GM23338 (cell line): ENCODE results near the gene RAB4A. TPM values are rescaled to one million over a fixed set of nuclear protein-coding genes. Genes with fewer than 3 reads are reported as not detected.
A peak's percentile ranks its signal among the peaks of the same experiment; 100 is the strongest.

ENCODE experiments used
- ATAC-seq: fragments of 200-7000 bp; cut with Tn5 transposase; 3 replicates; pipeline ENCODE4 v1.9.1; 2020
- DNase-seq: peaks from one replicate; pipeline ENCODE4 v3.0.0-alpha.2; 2015; ENCODE audit warnings: low spot score
- H2AFZ ChIP-seq: fragments of 200-600 bp; sonication (generic); 2 replicates; pipeline ENCODE4 v1.8.0; 2016; ENCODE audit warnings: antibody characterized with exemption, mild to moderate bottlenecking, moderate library complexity
- H3F3A ChIP-seq: fragments of 200-600 bp; sonication (generic); replicated peaks from 2 replicates; pipeline ENCODE4 v1.8.0; 2017; ENCODE audit warnings: antibody characterized with exemption, mixed run types, low read depth
- H3K27ac ChIP-seq: fragments of 200-600 bp; sonication (generic); 2 replicates; pipeline ENCODE4 v1.6.1; 2016; ENCODE audit warnings: low read depth
- H3K27me3 ChIP-seq: fragments of 200-600 bp; sonication (generic); 2 replicates; pipeline ENCODE4 v1.8.0; 2016; ENCODE audit warnings: mild to moderate bottlenecking, mixed run types, moderate library complexity; ENCODE audit not compliant: insufficient read depth
- H3K36me3 ChIP-seq: fragments of 200-600 bp; sonication (generic); 2 replicates; pipeline ENCODE4 v1.8.0; 2016; ENCODE audit warnings: mild to moderate bottlenecking; ENCODE audit not compliant: insufficient read depth
- H3K4me1 ChIP-seq: fragments of 200-600 bp; sonication (generic); 2 replicates; pipeline ENCODE4 v1.8.0; 2016; ENCODE audit warnings: mild to moderate bottlenecking, moderate library complexity; ENCODE audit not compliant: insufficient read depth
- H3K4me2 ChIP-seq: fragments of 200-600 bp; sonication (generic); 2 replicates; pipeline ENCODE4 v1.7.1; 2017; ENCODE audit warnings: mixed run types
- H3K4me3 ChIP-seq: fragments of 200-600 bp; sonication (generic); 2 replicates; pipeline ENCODE4 v1.6.1; 2016; ENCODE audit warnings: mixed run types
- H3K79me2 ChIP-seq: fragments of 200-600 bp; sonication (generic); replicated peaks from 2 replicates; pipeline ENCODE4 v1.8.0; 2017; ENCODE audit warnings: mild to moderate bottlenecking; ENCODE audit not compliant: insufficient read depth
- H3K9me2 ChIP-seq: fragments of 200-600 bp; sonication (generic); 2 replicates; pipeline ENCODE4 v1.8.0; 2017; ENCODE audit not compliant: insufficient read depth
- H4K20me1 ChIP-seq: fragments of 200-600 bp; sonication (generic); replicated peaks from 2 replicates; pipeline ENCODE4 v1.8.0; 2017; ENCODE audit warnings: mild to moderate bottlenecking; ENCODE audit not compliant: insufficient read depth
- H3K27ac Mint-ChIP-seq: 2 replicates; pipeline ENCODE4 v1.8.0; 2020; ENCODE audit warnings: inconsistent platforms, mild to moderate bottlenecking, moderate library complexity, mixed read lengths
- H3K27me3 Mint-ChIP-seq: 3 replicates; pipeline ENCODE4 v1.8.0; 2022; ENCODE audit warnings: low read depth, mild to moderate bottlenecking, moderate library complexity, mixed read lengths, inconsistent platforms; ENCODE audit not compliant: insufficient read depth, poor library complexity
- H3K36me3 Mint-ChIP-seq: 3 replicates; pipeline ENCODE4 v1.8.0; 2021; ENCODE audit warnings: low read depth, mild to moderate bottlenecking, inconsistent platforms, moderate library complexity, mixed read lengths
- H3K4me1 Mint-ChIP-seq: 3 replicates; pipeline ENCODE4 v1.8.0; 2020; ENCODE audit warnings: mild to moderate bottlenecking, inconsistent platforms, mixed read lengths
- H3K4me3 Mint-ChIP-seq: 3 replicates; pipeline ENCODE4 v1.8.0; 2021; ENCODE audit warnings: moderate library complexity, mild to moderate bottlenecking, inconsistent platforms, mixed read lengths
- H3K9me3 Mint-ChIP-seq: 3 replicates; pipeline ENCODE4 v1.8.0; 2020; ENCODE audit warnings: moderate library complexity, mild to moderate bottlenecking, inconsistent platforms, mixed read lengths
- EZH2 ChIP-seq: fragments of 200-600 bp; sonication (generic); IDR thresholded peaks from one replicate; pipeline ENCODE4 v1.8.0; 2017; ENCODE audit warnings: antibody characterized with exemption, mild to moderate bottlenecking, low read depth; ENCODE audit not compliant: unreplicated experiment
- NANOG ChIP-seq: IDR thresholded peaks from 2 replicates; pipeline ENCODE4 v1.6.1; 2016; ENCODE audit warnings: antibody characterized with exemption, borderline replicate concordance
- polyA plus RNA-seq: library from polyadenylated mRNA; unstranded; fragments of >200 nt; fragmentation: Nextera tagmentation; extraction: Ambion mirVana; gene quantifications from 2 replicates; pipeline ENCODE4 v1.2.1, GENCODE V29; 2016
- total RNA-seq: library from RNA; depleted of rRNA; stranded (reverse); fragments of >200 nt; shearing (Covaris generic); gene quantifications from 2 replicates; pipeline ENCODE4 v1.2.3, GENCODE V29; 2014
- TF ChIP-seq, protein P1 (sequence below): IDR thresholded peaks from 2 replicates; pipeline ENCODE4 v1.6.1; 2016; ENCODE audit warnings: antibody characterized with exemption
- TF ChIP-seq, protein P2 (sequence below), 2 experiments: fragments of 200-600 bp in 1 of 2; sonication (generic) in 1 of 2; conservative IDR thresholded peaks; 2 replicates each; pipeline versions ENCODE4 v1.5.1 to v1.6.1; 2016 to 2017; ENCODE audit warnings: antibody characterized with exemption in 2 of 2, low read depth in 2 of 2, mild to moderate bottlenecking in 2 of 2, moderate library complexity in 1 of 2
- TF ChIP-seq, protein P3 (sequence below): fragments of 250-450 bp; sonication (Bioruptor Pico); IDR thresholded peaks from 2 replicates; pipeline ENCODE4 v1.5.0; 2020; ENCODE audit warnings: mild to moderate bottlenecking, moderate library complexity

RAB4A gene
- total and polyA plus RNA-seq, 2 experiments from 2014 or later: 37.5 to 50.8 TPM

DNA sequence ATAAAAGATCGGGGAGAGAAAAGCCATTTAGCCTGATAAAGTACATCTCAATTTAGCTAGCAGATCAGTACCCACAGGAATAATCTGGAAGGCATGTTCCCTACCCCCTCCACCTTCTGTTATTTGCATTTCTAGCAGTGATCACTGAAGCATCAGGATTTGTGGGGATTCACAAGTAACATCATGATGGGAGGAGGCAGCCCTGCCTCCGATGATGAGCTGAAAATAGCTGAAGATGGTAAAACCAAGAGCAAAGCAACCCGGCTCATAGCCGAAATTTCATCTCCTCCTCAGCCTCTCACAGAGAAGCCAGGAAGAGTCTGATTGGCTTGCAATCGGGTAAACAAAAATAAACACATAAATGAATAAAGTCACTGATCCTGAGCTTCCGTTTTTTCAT lies 69.6 kb downstream of the RAB4A start:
- H3K4me1 Mint-ChIP-seq: peaks cover 20% of the 10 kb centered on the region
- peaks cover 47% of the 10 kb centered on the region for H3K79me2 ChIP-seq

More for the DNA sequence above, 69.6 kb downstream of the RAB4A start:
- no peak overlapping the region for H2AFZ ChIP-seq
- no peak overlapping the region for H3K27ac ChIP-seq
- H3K4me1 ChIP-seq: peaks cover 19% of the 10 kb centered on the region
- H3K27ac Mint-ChIP-seq: no peak overlapping the region
- DNase-seq: no peak
- H4K20me1 ChIP-seq: peaks cover 5% of the 10 kb centered on the region; the same call in 1 of the 2 replicates
- H3K36me3 Mint-ChIP-seq: peaks cover 3% of the 10 kb centered on the region; the same call in 2 of the 3 replicates
- peaks cover 7% of the 10 kb centered on the region for H3K9me3 Mint-ChIP-seq
- no peaks in the 10 kb centered on the region; the same call in 1 of the 2 replicates for H3K36me3 ChIP-seq
- H3K4me2 ChIP-seq: peak overlapping the region; percentile 98
- peaks cover 42% of the 10 kb centered on the region for H3K27me3 ChIP-seq
- TF ChIP-seq, protein P1, sequence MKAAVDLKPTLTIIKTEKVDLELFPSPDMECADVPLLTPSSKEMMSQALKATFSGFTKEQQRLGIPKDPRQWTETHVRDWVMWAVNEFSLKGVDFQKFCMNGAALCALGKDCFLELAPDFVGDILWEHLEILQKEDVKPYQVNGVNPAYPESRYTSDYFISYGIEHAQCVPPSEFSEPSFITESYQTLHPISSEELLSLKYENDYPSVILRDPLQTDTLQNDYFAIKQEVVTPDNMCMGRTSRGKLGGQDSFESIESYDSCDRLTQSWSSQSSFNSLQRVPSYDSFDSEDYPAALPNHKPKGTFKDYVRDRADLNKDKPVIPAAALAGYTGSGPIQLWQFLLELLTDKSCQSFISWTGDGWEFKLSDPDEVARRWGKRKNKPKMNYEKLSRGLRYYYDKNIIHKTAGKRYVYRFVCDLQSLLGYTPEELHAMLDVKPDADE: no peak
- TF ChIP-seq EZH2 (no peak), NANOG (no peak)
- TF ChIP-seq, protein P2, sequence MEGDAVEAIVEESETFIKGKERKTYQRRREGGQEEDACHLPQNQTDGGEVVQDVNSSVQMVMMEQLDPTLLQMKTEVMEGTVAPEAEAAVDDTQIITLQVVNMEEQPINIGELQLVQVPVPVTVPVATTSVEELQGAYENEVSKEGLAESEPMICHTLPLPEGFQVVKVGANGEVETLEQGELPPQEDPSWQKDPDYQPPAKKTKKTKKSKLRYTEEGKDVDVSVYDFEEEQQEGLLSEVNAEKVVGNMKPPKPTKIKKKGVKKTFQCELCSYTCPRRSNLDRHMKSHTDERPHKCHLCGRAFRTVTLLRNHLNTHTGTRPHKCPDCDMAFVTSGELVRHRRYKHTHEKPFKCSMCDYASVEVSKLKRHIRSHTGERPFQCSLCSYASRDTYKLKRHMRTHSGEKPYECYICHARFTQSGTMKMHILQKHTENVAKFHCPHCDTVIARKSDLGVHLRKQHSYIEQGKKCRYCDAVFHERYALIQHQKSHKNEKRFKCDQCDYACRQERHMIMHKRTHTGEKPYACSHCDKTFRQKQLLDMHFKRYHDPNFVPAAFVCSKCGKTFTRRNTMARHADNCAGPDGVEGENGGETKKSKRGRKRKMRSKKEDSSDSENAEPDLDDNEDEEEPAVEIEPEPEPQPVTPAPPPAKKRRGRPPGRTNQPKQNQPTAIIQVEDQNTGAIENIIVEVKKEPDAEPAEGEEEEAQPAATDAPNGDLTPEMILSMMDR (conservative IDR thresholded peaks at IDR 0.05; ENCODE audit: low read depth in 2 of 2): no peak
- TF ChIP-seq, protein P3, sequence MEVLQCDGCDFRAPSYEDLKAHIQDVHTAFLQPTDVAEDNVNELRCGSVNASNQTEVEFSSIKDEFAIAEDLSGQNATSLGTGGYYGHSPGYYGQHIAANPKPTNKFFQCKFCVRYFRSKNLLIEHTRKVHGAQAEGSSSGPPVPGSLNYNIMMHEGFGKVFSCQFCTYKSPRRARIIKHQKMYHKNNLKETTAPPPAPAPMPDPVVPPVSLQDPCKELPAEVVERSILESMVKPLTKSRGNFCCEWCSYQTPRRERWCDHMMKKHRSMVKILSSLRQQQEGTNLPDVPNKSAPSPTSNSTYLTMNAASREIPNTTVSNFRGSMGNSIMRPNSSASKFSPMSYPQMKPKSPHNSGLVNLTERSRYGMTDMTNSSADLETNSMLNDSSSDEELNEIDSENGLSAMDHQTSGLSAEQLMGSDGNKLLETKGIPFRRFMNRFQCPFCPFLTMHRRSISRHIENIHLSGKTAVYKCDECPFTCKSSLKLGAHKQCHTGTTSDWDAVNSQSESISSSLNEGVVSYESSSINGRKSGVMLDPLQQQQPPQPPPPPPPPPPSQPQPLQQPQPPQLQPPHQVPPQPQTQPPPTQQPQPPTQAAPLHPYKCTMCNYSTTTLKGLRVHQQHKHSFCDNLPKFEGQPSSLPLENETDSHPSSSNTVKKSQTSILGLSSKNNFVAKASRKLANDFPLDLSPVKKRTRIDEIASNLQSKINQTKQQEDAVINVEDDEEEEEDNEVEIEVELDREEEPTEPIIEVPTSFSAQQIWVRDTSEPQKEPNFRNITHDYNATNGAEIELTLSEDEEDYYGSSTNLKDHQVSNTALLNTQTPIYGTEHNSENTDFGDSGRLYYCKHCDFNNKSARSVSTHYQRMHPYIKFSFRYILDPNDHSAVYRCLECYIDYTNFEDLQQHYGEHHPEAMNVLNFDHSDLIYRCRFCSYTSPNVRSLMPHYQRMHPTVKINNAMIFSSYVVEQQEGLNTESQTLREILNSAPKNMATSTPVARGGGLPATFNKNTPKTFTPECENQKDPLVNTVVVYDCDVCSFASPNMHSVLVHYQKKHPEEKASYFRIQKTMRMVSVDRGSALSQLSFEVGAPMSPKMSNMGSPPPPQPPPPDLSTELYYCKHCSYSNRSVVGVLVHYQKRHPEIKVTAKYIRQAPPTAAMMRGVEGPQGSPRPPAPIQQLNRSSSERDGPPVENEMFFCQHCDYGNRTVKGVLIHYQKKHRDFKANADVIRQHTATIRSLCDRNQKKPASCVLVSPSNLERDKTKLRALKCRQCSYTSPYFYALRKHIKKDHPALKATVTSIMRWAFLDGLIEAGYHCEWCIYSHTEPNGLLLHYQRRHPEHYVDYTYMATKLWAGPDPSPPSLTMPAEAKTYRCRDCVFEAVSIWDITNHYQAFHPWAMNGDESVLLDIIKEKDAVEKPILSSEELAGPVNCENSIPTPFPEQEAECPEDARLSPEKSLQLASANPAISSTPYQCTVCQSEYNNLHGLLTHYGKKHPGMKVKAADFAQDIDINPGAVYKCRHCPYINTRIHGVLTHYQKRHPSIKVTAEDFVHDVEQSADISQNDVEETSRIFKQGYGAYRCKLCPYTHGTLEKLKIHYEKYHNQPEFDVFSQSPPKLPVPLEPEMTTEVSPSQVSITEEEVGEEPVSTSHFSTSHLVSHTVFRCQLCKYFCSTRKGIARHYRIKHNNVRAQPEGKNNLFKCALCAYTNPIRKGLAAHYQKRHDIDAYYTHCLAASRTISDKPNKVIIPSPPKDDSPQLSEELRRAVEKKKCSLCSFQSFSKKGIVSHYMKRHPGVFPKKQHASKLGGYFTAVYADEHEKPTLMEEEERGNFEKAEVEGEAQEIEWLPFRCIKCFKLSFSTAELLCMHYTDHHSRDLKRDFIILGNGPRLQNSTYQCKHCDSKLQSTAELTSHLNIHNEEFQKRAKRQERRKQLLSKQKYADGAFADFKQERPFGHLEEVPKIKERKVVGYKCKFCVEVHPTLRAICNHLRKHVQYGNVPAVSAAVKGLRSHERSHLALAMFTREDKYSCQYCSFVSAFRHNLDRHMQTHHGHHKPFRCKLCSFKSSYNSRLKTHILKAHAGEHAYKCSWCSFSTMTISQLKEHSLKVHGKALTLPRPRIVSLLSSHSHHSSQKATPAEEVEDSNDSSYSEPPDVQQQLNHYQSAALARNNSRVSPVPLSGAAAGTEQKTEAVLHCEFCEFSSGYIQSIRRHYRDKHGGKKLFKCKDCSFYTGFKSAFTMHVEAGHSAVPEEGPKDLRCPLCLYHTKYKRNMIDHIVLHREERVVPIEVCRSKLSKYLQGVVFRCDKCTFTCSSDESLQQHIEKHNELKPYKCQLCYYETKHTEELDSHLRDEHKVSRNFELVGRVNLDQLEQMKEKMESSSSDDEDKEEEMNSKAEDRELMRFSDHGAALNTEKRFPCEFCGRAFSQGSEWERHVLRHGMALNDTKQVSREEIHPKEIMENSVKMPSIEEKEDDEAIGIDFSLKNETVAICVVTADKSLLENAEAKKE (CRISPR knock-in tag): no peak
- H3K9me2 ChIP-seq: 0 out of 2 replicates have a peak, but pooled peaks cover 3% of the 10 kb centered on the region
- H3K4me3 Mint-ChIP-seq: peak overlapping the region; percentile 91
- 0 out of 2 replicates have a peak, but pooled peaks cover 7% of the 10 kb centered on the region for H3F3A ChIP-seq
- peak overlapping the region; percentile 93 for H3K4me3 ChIP-seq
- H3K27me3 Mint-ChIP-seq: peaks cover 27% of the 10 kb centered on the region
- no peak for ATAC-seq
